Activated CD8-positive, alpha-beta memory T cell treated with anti-CD3 and anti-CD28 coated beads for 1 hour (primary cell): Measurements from ENCODE around the gene DUSP21.
A peak's percentile ranks its signal among the peaks of the same experiment; 100 is the strongest.
"Not testable (repeated sequence)": the region's sequence is repeated elsewhere in the genome, so short reads cannot be mapped to it uniquely, and the experiment has no call there.

Source experiments
- DNase-seq, 2 donors: peaks; one replicate each; pipeline ENCODE4 v3.0.0-alpha.2; 2020; ENCODE audit warnings: low read depth in 1 of 2; ENCODE audit errors: extremely low read depth in 1 of 2

The DUSP21 gene

GRCh38 chrX:44843753-44844152, at the start of gene DUSP21:
Gene DUSP21 (plus strand): TSS chrX:44844021. CDS start chrX:44844133, 112 bp downstream.
- DNase-seq = no peak

- no peak for DNase-seq
These were observed 47.8 kb upstream of the DUSP21 start for GRCh38 chrX:44795945-44796450.

GRCh38 chrX:44802613-44803012, 41.2 kb upstream of the DUSP21 start:
- no peak for DNase-seq

GRCh38 chrX:44815681-44816080, 28.1 kb upstream of the DUSP21 start:
- no peak for DNase-seq

- DNase-seq = no peak
These were observed 27.5 kb upstream of the DUSP21 start for GRCh38 chrX:44816367-44816766.

- DNase-seq = no peak
These were observed 26.8 kb upstream of the DUSP21 start for GRCh38 chrX:44817029-44817428.

- DNase-seq = no peak
These were observed 21.2 kb upstream of the DUSP21 start for GRCh38 chrX:44822601-44823000.

- not testable (repeated sequence) for DNase-seq
These were observed 20.6 kb upstream of the DUSP21 start for GRCh38 chrX:44823193-44823592.

GRCh38 chrX:44828008-44828605, 15.7 kb upstream of the DUSP21 start:
- DNase-seq = no peak

- DNase-seq = no peak
These were observed 14.0 kb upstream of the DUSP21 start for GRCh38 chrX:44829832-44830231.

GRCh38 chrX:44842550-44843317, 1.1 kb upstream of the DUSP21 start:
- DNase-seq = no peak

- DNase-seq = no peak
These were observed 511 bp upstream of the DUSP21 start for GRCh38 chrX:44843318-44843702.

- no peak for DNase-seq
These were observed 383 bp downstream of the DUSP21 start for GRCh38 chrX:44844204-44844603.

- DNase-seq = not testable (repeated sequence)
These were observed 7.1 kb downstream of the DUSP21 start for GRCh38 chrX:44850891-44851290.

GRCh38 chrX:44871114-44871645, 27.4 kb downstream of the DUSP21 start:
- DNase-seq = no peak

- DNase-seq = peak; percentile 5 to 10
These were observed 28.4 kb downstream of the DUSP21 start for GRCh38 chrX:44871931-44872820.

GRCh38 chrX:44872821-44873414, 29.1 kb downstream of the DUSP21 start, which contains the start of gene KDM6A:
Gene KDM6A (plus strand): TSS chrX:44873188. CDS start chrX:44873552, 364 bp downstream.
- peak; percentile 90 to 92 for DNase-seq

- DNase-seq = peak; percentile 17 to 23
These were observed 29.8 kb downstream of the DUSP21 start for GRCh38 chrX:44873415-44874276.

GRCh38 chrX:44874420-44875184, 30.8 kb downstream of the DUSP21 start:
- peak; percentile 14 to 19 for DNase-seq
